Cerebellar nuclear complex (tissue), 1 donor: ENCODE data around the gene HSD17B2.

Experiments used
- DNase-seq, 2 experiments: peaks; one replicate each; lab custom pipeline; 2025; lab: John Stamatoyannopoulos, UW

HSD17B2 gene

GRCh38 chr16:82049484-82049883 lies 14.4 kb downstream of the HSD17B2 start:
- DNase-seq: no peak

- no peak for DNase-seq
Observed at GRCh38 chr16:82050506-82050905, 15.5 kb downstream of the HSD17B2 start.

GRCh38 chr16:82050909-82051357 lies 15.9 kb downstream of the HSD17B2 start:
- no peak for DNase-seq

GRCh38 chr16:82051656-82052055 lies 16.6 kb downstream of the HSD17B2 start:
- no peak for DNase-seq

- DNase-seq: no peak
Observed at GRCh38 chr16:82055117-82055516, 20.1 kb downstream of the HSD17B2 start.

GRCh38 chr16:82055728-82056549 lies 20.9 kb downstream of the HSD17B2 start:
- DNase-seq: no peak

GRCh38 chr16:82056550-82056896 lies 21.5 kb downstream of the HSD17B2 start:
- DNase-seq: no peak

GRCh38 chr16:82059161-82059982 lies 24.3 kb downstream of the HSD17B2 start:
- no peak for DNase-seq

GRCh38 chr16:82059983-82060421 lies 24.9 kb downstream of the HSD17B2 start:
- DNase-seq: no peak

GRCh38 chr16:82061861-82062525 lies 26.9 kb downstream of the HSD17B2 start:
- DNase-seq: no peak

GRCh38 chr16:82062645-82063058 lies 27.6 kb downstream of the HSD17B2 start:
- no peak for DNase-seq

- DNase-seq: no peak
Observed at GRCh38 chr16:82063456-82064082, 28.5 kb downstream of the HSD17B2 start.

GRCh38 chr16:82067042-82067803 lies 32.2 kb downstream of the HSD17B2 start:
- no peak for DNase-seq

- no peak for DNase-seq
Observed at GRCh38 chr16:82067804-82068325, 32.8 kb downstream of the HSD17B2 start.

GRCh38 chr16:82070656-82071369 lies 35.8 kb downstream of the HSD17B2 start:
- no peak for DNase-seq

- DNase-seq: no peak
Observed at GRCh38 chr16:82071421-82071820, 36.4 kb downstream of the HSD17B2 start.

GRCh38 chr16:82072313-82072712 lies 37.3 kb downstream of the HSD17B2 start:
- no peak for DNase-seq

- no peak for DNase-seq
Observed at GRCh38 chr16:82074019-82074558, 39.0 kb downstream of the HSD17B2 start.

- DNase-seq: no peak
Observed at GRCh38 chr16:82078125-82078524, 43.1 kb downstream of the HSD17B2 start.

- no peak for DNase-seq
Observed at GRCh38 chr16:82079892-82080291, 44.8 kb downstream of the HSD17B2 start.
